Measurements from ENCODE around the gene GAS6.

GAS6 gene

DNA sequence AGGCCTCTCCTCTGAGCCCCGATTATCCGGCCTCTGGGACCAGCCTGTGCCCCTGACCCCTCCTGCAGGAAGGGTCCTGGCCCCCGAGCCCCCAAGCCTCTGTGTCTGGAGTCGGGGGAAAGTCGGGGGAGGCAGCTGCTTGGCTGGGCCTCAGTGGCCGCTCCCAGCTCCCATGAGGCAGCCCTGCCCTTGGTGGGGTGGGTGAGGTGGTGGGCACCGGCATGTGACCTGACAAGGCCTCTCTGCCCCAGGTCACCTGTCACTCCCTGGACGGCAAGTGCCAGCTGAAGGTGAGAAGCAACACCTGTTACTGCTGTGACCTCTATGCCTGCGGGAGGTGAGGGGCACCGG, 63.3 kb downstream of the GAS6 start:
- Histone ChIP-seq H3K27me3 (ENCODE audit: insufficient read depth, low read length, poor library complexity) (no peaks in the 10 kb centered on the region), H4K20me1 (ENCODE audit: insufficient read depth, low read length) (peaks cover 9% of the 10 kb centered on the region), H3K4me1 (ENCODE audit: insufficient read depth, low read length) (no peaks in the 10 kb centered on the region), H3K9ac (ENCODE audit: low read depth, low read length) (no peak overlapping the region), H3K4me2 (ENCODE audit: insufficient read depth, low read length) (no peak overlapping the region), H3K36me3 (ENCODE audit: insufficient read depth, low read length) (no peaks in the 10 kb centered on the region), H2AFZ (ENCODE audit: low read depth, low read length) (no peak overlapping the region), H3K27ac (ENCODE audit: low read length) (no peak overlapping the region), H3K9me3 (ENCODE audit: insufficient read depth, low read length, severe bottlenecking) (no peaks in the 10 kb centered on the region), H3K4me3 (ENCODE audit: low read depth in 1 of 2, low read length in 2 of 2) (no peak overlapping the region), H3K79me2 (ENCODE audit: insufficient read depth, low read length) (no peaks in the 10 kb centered on the region)
- ATAC-seq (ENCODE audit: insufficient read depth, low read depth): no peak
- no peak for DNase-seq
- TF ChIP-seq, protein P1, sequence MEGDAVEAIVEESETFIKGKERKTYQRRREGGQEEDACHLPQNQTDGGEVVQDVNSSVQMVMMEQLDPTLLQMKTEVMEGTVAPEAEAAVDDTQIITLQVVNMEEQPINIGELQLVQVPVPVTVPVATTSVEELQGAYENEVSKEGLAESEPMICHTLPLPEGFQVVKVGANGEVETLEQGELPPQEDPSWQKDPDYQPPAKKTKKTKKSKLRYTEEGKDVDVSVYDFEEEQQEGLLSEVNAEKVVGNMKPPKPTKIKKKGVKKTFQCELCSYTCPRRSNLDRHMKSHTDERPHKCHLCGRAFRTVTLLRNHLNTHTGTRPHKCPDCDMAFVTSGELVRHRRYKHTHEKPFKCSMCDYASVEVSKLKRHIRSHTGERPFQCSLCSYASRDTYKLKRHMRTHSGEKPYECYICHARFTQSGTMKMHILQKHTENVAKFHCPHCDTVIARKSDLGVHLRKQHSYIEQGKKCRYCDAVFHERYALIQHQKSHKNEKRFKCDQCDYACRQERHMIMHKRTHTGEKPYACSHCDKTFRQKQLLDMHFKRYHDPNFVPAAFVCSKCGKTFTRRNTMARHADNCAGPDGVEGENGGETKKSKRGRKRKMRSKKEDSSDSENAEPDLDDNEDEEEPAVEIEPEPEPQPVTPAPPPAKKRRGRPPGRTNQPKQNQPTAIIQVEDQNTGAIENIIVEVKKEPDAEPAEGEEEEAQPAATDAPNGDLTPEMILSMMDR (IDR thresholded peaks at IDR 0.05; ENCODE audit: borderline replicate concordance, extremely low read depth, low read length, poor library complexity, severe bottlenecking): no peak
- TF ChIP-seq EZH2 (IDR thresholded peaks at IDR 0.05; ENCODE audit: borderline replicate concordance, low read depth, low read length, severe bottlenecking): no peak

DNA sequence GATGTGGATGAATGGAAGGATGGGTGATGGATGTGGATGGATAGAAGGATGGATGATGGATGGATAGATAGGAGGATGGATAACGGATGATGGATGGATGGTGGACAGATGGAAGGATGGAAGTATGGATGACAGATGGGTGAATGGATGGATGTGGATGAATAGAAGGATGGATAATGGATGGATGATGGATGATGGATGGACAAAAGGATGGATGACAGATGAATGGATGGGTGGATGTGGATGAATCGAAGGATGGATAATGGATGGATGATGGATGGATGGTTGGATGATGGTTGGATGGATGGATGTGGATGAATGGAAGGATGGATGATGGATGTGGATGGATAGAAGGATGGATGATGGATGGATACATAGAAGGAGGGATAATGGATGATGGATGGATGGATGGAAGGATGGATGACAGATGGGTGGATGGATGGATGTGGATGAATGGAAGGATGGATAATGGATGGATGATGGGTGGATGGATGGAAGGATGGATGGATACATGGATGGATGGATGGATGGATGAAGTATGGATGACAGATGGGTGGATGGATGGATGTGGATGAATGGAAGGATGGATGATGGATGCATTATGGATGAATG, 65.6 kb downstream of the GAS6 start:
- Histone ChIP-seq H3K4me3 (ENCODE audit: low read depth in 1 of 2, low read length in 2 of 2) (no peak overlapping the region), H3K9ac (ENCODE audit: low read depth, low read length) (no peak overlapping the region), H3K9me3 (ENCODE audit: insufficient read depth, low read length, severe bottlenecking) (no peaks in the 10 kb centered on the region), H3K4me1 (ENCODE audit: insufficient read depth, low read length) (no peaks in the 10 kb centered on the region), H2AFZ (ENCODE audit: low read depth, low read length) (no peak overlapping the region), H3K4me2 (ENCODE audit: insufficient read depth, low read length) (no peak overlapping the region), H3K36me3 (ENCODE audit: insufficient read depth, low read length) (no peaks in the 10 kb centered on the region), H3K27me3 (ENCODE audit: insufficient read depth, low read length, poor library complexity) (no peaks in the 10 kb centered on the region), H3K27ac (ENCODE audit: low read length) (no peak overlapping the region), H3K79me2 (ENCODE audit: insufficient read depth, low read length) (no peaks in the 10 kb centered on the region), H4K20me1 (ENCODE audit: insufficient read depth, low read length) (peaks cover 8% of the 10 kb centered on the region; the same call in 1 of the 2 replicates)
- no peak for TF ChIP-seq EZH2 (IDR thresholded peaks at IDR 0.05; ENCODE audit: borderline replicate concordance, low read depth, low read length, severe bottlenecking)
- TF ChIP-seq, protein P1 (IDR thresholded peaks at IDR 0.05; ENCODE audit: borderline replicate concordance, extremely low read depth, low read length, poor library complexity, severe bottlenecking): no peak
- no peak for DNase-seq
- no peak for ATAC-seq (ENCODE audit: insufficient read depth, low read depth)

DNA sequence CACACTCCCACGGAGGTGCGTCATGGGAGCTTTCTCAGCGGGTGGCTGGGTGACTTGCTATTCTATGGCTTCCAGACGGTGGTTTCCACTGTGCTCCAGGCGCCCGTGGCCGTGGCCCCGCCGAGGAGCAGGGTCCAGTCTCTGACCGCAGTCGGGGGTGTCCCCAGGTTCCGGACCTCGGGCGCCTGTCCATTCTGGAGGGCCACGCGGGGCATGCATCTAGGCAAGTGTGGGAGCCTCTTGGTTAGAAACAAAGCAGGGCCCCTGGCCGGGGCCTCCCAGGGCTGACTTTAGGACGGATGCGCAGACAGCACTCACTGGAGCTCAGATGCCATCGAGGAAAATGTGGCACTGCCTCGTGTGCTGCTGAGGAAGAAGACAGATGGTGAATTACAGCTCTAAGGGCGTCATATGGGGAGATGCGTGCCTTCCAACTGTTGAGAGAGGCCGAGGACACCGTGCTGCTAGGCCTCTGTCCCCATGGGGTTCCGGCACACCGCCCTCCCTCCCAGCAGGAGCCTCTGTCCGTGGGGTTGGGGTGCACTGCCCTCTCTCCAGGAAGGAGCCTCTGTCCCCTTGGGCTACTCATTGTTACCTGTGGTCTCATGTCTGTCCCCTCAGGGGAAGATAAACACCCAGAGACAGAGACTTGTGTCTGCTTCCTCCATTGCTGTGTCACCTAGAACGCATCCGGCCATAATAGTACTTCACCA, 66.8 kb downstream of the GAS6 start:
- DNase-seq: no peak
- Histone ChIP-seq H3K9me3 (ENCODE audit: insufficient read depth, low read length, severe bottlenecking) (no peaks in the 10 kb centered on the region), H3K36me3 (ENCODE audit: insufficient read depth, low read length) (no peaks in the 10 kb centered on the region), H2AFZ (ENCODE audit: low read depth, low read length) (no peak overlapping the region), H3K4me1 (ENCODE audit: insufficient read depth, low read length) (no peaks in the 10 kb centered on the region), H3K9ac (ENCODE audit: low read depth, low read length) (no peak overlapping the region), H3K27me3 (ENCODE audit: insufficient read depth, low read length, poor library complexity) (no peaks in the 10 kb centered on the region), H3K4me3 (ENCODE audit: low read depth in 1 of 2, low read length in 2 of 2) (no peak overlapping the region), H3K79me2 (ENCODE audit: insufficient read depth, low read length) (no peaks in the 10 kb centered on the region), H3K4me2 (ENCODE audit: insufficient read depth, low read length) (no peak overlapping the region), H3K27ac (ENCODE audit: low read length) (no peak overlapping the region), H4K20me1 (ENCODE audit: insufficient read depth, low read length) (peaks cover 8% of the 10 kb centered on the region; the same call in 1 of the 2 replicates)
- no peak for ATAC-seq (ENCODE audit: insufficient read depth, low read depth)
- TF ChIP-seq EZH2 (IDR thresholded peaks at IDR 0.05; ENCODE audit: borderline replicate concordance, low read depth, low read length, severe bottlenecking): no peak
- TF ChIP-seq, protein P1 (IDR thresholded peaks at IDR 0.05; ENCODE audit: borderline replicate concordance, extremely low read depth, low read length, poor library complexity, severe bottlenecking): no peak

Data from DND-41 (cell line).